Purkinje cell (primary cell): Measurements from ENCODE around the gene HSPB3. TPM values are rescaled to one million over a fixed set of nuclear protein-coding genes. Genes with fewer than 3 reads are reported as not detected.

Source experiments
- polyA plus RNA-seq: library from polyadenylated mRNA; unstranded; fragments of >200 nt; fragmentation: Nextera tagmentation; gene quantifications from 2 replicates; pipeline ENCODE4 v1.2.1, GENCODE V29; 2014

The HSPB3 gene, protein sequence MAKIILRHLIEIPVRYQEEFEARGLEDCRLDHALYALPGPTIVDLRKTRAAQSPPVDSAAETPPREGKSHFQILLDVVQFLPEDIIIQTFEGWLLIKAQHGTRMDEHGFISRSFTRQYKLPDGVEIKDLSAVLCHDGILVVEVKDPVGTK
- polyA plus RNA-seq = 2.3 and 9.2 TPM in 2 replicates

DNA sequence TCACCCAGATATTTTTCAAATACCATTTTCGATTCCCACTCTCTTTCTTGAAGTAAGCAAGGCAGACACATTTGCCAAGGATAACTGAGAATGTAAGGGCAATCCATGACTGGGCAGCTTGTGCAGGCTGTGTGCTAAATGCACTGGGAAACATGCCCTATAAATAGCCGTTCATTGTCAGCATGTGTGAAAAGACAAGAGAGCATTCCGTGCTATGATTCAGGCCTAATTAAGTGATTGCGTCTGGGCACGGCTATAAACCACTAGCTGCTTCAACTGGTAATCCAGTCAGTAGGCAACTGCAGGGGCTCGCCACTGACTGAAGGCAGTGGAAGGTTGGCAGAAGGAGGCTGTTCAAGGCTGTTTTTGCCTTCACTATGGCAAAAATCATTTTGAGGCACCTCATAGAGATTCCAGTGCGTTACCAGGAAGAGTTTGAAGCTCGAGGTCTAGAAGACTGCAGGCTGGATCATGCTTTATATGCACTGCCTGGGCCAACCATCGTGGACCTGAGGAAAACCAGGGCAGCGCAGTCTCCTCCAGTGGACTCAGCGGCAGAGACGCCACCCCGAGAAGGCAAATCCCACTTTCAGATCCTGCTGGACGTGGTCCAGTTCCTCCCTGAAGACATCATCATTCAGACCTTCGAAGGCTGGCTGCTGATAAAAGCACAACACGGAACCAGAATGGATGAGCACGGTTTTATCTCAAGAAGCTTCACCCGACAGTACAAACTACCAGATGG is at the start of gene HSPB3:
HSPB3 (plus strand) TSS at position 287 of the 745 bp plus-strand sequence; CDS start at position 378, 91 bp downstream.

Other genes with a start within 250 kb of the HSPB3 start
- 5.1 and 18.5 TPM in 2 replicates for gene ARL15, start 145.1 kb upstream of the HSPB3 start, polyA plus RNA-seq
- gene SNX18, start 62.1 kb downstream of the HSPB3 start, polyA plus RNA-seq = 3.8 and 5.8 TPM in 2 replicates